Iris pigment epithelial cell (primary cell): ENCODE data around the gene NELL2.

Experiments
- DNase-seq: peaks from one replicate; pipeline ENCODE4 v3.0.0-alpha.2; 2011; ENCODE audit warnings: low read depth

NELL2 gene

GRCh38 chr12:44537354-44537753 is 338.8 kb downstream of the NELL2 start:
- no peak for DNase-seq

- no peak for DNase-seq
These were observed 343.2 kb downstream of the NELL2 start for GRCh38 chr12:44532940-44533339.

DNA sequence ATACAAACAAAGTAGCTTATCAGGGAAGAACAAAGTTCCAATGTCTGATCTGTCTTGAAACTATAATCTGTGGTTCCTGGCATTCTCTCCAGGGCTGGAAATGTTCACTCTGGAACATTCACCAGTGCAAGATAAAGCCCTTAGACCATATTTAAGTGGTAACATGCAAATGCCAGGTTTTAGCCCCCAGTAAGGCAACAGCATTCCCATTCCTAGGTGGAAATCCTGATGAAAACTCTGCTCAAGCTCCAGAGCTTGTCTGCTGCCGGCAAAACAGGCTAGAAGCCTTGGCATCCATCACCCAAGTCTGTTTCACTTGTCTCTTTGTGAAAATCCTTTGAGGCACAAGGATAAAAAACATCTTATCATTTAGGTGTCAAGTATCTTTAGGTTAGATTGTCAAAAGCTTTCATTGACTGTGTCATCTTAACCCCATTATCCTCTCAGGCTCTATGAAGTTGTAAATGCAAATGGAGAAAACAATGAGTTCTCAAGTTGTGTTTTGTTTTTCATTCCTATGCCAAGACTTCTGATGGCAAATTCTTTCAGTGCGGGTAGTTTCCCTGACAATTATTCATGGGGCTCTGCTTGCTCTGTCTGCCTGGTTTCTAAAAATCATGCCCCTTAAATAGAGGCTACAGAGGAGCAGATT is 344.7 kb downstream of the NELL2 start:
- DNase-seq = no peak

DNA sequence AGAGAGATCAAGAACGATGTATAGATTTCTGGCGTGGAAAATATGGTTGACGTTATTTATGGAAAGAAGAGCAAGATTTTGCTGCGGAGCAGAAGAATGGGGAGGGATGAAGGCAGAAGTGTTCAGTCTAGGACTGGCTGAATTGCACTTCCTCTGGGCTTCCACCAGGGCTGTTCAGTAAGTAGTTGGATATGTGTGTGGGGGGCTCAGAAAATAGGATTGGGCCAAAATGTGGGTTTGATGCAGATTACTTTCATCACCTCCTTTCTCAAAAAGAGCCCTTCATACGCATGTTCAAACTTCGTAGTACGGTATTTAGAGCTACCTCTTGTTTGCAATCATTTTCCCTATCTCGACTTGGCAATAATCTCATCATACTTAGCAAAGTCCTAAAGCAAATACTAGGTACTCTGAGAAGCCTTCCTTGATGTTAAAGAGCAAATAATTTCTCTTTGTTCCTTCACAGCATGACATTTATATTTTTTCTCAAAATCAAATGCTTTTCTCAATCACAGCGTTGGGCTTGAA is 349.4 kb downstream of the NELL2 start:
- no peak for DNase-seq

DNA sequence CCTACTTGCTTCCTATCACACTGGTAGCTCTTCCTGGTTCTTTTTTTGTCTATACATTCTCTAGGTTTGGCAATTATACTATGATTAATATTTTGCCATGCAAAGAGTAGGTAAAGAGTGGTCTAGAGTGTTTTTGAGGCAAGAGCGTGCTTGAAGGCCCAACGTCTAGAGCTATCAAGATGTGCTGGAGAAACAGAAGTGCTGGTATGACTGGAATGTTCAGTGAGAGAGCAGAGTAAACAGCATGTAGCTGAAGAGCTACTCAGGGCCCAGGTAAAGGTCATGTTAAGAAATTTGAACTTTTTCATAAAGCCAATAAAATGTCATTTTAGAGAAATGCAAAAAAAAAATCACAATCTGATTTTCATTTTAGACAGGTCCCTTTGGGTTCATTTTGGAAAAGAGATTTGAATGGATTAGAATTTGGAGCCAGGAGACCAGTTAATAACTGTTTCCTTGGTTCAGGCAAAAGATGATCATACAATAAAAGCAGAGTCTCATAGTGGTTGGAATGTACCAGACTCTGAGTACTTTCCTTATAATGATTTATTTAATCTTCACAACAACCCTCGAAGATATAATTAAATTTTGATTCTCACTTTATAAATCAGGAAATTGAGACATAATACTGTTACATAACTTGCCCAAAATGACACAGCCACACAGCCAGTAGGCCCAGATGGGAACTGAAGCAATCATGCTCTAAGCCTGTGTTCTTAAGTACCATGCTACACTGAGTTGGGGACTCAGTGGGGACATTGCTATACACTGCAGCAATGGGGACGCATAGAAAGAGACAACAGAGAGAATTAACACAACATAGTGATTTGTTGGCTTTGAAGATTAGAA is 350.1 kb downstream of the NELL2 start:
- DNase-seq = no peak

GRCh38 chr12:44523828-44524227 is 352.3 kb downstream of the NELL2 start:
- no peak for DNase-seq

DNA sequence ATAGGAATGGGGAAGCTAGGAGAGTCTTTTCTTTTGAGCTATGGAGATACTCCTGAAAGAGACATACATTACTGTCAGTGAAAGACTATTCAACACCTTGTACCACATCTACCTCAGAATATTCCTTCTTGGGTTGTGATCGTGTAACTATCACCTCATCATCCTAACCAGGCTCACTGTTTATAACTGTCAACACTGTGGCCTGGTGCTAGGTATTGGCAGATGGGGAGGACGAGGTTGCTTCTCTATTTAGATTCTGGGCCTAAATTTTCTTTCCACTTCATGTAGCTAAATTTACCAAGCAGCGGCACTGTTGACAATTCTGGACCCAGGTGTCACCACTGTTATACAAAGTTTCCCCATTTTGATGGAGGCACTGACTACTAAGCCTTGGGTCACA is 354.4 kb downstream of the NELL2 start:
- DNase-seq = no peak

DNA sequence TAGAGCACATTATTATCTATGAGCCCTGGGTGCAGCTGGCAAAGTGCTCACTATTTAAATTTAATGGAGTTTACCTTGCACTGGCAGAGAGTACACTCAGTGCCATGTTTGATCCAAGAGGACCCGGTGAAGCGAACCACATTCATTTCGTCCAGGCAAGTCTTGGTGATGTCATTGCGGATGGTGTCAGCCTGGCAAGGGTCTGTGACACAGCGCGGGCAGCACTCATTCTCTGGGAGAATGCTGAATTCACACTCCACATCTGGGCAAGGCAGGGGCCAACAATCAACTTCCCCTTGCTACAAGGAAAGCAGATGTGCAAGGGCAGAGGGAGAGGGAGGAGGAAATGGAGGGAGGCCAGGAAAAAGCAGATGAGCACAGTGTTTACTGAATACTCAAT is 356.2 kb downstream of the NELL2 start:
- no peak for DNase-seq

GRCh38 chr12:44511289-44511688 is 364.8 kb downstream of the NELL2 start:
- no peak for DNase-seq

DNA sequence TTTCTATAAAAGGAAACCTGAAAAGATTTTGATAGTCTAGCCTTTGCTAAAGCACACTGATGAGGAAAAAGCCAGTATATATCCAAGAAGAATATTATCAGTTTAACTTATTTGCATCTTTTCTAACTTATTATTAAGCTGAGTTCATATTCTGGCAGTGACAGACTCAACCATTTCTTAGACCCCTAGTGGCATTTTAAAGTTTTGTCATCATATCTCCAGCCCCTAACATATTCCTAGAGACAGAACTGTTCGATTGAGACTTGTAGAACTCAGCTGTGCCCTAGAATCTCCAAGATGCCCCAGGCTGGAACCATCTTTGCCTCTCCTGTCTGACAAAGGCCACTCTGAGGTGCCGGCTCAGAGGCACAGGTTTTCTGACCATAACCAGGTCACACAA is 365.6 kb downstream of the NELL2 start:
- DNase-seq = no peak

DNA sequence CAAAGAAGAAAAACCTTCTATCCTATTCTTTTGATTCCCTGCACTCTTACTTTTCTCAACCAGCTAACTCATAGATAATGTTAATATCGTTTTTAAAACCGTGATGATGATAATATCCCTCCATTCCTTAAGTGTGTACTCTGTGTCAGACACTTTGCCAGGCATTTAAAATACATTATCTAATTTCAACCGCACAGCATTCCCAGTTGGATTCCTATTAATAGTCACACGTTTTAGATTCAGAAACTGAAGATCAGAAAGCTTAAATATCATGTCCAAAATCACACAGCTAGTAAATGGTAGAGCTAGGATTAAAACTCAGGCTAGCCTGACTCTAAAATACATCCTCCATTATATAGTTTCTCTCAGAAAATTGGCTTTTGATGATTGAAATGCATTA is 366.0 kb downstream of the NELL2 start:
- DNase-seq = no peak

- DNase-seq = no peak
These were observed 366.6 kb downstream of the NELL2 start for GRCh38 chr12:44509471-44509870.

GRCh38 chr12:44507461-44507860 is 368.7 kb downstream of the NELL2 start:
- no peak for DNase-seq

DNA sequence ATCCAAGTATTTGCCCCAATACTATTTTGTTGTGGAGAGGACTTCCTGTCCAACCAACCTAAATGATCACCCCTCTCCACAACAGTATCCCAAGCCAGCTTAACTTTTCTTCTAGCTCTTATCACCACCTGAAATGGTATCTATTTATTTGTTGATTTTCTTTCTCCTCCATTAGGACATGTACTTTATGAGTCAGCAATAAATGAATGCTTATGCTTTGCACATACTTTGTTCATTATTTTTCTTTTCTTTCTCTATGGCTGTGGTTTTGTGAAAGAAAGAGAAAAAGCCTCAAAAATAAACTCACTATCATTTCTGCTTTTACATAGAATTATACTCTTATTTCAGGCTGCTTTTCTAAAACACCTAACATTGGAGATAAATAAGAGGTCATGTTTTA is 371.3 kb downstream of the NELL2 start:
- DNase-seq = no peak

GRCh38 chr12:44503329-44503728 is 372.8 kb downstream of the NELL2 start:
- no peak for DNase-seq

DNA sequence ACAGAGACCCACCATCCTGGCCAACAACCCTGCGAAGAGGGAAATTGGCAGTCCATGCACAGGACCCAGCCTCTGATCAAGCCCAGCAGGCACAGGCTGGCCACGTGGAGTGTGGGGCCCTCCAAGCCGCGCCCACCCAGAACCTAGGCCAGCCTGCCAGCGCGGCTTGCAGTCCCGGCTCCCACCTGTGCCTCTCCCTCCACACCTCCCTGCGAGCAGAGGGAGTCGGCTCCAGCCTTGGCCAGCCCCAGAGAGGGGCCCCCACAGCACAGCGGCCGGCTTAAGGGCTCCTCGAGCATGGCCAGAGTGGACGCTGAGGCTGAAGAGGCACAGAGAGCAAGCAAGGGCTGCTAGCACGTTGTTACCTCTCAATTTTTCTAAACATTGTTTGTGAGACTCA is 373.4 kb downstream of the NELL2 start:
- no peak for DNase-seq

- DNase-seq = no peak
These were observed 375.7 kb downstream of the NELL2 start for GRCh38 chr12:44500423-44500822.

GRCh38 chr12:44497044-44497443 is 379.1 kb downstream of the NELL2 start:
- DNase-seq = no peak

DNA sequence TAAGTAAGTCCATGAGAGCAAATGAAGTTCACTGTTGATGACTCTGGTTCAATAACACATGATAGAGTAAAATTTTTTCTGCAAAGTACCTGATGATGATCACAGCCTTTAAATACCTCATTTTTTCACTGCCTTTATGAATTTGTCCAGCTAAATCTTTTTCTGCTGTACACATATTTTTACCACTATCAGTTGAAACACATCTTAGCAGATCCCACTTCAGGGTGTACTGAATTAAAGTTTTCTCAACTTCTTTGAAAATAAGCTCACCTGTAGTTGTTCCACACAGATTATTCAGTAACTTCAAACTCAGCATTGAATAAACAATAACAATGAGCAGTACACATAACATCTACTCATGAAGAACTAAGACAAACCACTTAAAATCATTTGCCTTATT is 385.9 kb downstream of the NELL2 start:
- DNase-seq = no peak

- DNase-seq = no peak
These were observed 387.9 kb downstream of the NELL2 start for GRCh38 chr12:44488180-44488579.

DNA sequence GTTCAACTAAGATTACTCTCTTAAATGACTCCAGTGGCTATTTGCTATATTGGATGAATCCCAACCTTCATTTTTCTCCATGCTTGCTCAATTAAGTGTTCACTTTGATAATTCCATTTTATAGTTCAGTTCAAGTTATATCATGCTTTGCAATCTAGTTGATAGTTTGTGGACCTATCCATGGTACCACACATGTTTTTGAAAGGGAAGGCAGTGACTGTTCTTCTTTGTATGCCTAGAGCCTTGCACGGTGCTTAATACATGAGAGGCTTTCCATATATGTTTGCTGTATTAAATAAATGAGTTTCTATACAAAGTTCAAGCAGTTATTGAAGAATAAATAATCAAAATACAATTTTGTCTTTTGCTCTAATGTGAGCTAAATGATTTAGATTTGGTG is 391.3 kb downstream of the NELL2 start:
- no peak for DNase-seq

DNA sequence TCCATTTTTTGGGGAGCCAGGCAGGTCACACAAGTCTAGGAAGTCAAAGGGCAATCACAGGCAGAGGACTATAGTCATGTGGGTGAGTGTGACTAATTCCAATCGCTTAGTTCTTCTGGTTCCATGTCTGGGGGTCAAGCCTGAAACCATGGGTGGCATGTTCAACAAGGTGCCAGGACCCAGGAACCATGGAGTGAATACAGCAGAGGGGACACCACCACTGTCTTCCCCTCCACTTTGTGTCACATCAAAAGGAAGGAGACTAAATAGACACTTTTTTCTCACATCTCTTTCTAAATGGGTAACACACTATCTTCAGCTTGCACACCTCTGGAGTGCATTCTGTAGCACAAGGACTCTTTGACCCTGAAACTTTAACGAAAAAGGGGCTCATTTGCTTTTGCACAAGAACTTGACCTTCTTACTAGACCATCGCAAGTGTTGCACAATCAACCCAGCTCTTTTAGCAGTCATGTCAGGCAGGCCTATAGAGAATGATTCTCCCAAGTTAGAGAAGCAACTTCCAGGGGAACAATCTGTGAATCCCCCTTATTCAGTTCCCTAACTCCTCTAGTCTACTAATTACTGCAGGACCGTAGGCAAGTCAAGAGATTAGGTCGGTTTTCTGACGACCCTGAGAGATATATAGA is 398.7 kb downstream of the NELL2 start:
- no peak for DNase-seq

DNA sequence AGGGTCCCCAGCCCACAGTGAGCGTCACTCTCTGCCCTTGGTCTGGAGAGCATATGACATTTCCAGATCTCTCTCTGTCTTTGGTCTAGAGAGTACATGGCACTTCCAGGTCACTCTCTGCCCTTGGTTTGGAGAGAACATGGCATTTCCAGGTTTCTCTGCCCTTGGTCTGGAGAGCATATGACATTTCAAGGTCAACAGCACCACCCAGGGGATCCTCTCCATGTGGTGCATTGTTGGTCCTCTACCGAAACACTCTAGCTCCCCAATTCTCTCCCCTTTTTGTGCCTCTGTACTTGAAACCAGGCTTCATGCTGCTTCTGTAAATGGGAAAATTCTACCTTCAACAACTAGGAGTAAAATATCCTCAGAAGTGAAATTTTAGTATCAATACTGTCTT is 399.4 kb downstream of the NELL2 start:
- no peak for DNase-seq
